Measurements from ENCODE around the gene MINK1.
A peak's percentile ranks its signal among the peaks of the same experiment; 100 is the strongest.
"Not testable (repeated sequence)": the region's sequence is repeated elsewhere in the genome, so short reads cannot be mapped to it uniquely, and the experiment has no call there.

The MINK1 gene

DNA sequence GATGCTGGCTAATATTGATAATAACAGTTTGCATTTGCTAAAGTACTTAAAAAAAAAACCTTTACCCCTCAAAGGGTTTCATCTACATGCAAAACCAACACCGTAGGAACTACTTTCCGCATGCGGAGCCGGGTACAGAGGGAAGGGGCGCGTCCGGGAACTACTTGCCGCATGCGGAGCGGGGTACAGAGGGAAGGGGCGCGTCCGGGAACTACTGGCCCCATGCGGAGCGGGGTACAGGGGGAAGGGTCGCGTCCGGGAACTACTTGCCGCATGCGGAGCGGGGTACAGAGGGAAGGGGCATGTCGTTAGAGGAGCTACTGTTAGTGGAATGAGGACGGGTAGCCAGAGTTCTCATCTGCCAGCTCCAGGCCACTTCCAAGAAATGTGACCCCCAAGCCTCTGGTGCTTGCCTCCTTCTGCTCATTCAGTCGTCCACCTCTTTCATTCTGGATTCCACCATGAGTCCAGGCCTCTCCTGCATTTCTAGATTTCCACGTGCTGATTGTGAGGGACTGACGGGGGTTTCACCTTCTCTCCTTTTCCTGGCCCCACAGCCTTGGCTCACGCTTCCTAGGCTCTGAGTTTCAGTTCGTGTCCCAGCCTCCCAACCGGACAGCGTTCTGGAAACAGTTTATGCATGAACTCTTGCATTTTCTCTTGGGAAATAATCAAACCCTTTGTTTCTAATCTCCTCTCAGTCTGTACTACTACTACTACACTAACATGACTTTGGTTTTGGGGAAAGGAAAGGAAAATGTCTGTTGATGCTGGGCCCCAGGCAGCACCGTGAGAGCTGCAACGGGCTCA lies 26.9 kb downstream of the MINK1 start:
- H3K36me3 ChIP-seq (ENCODE audit: low read depth), result peaks cover 47% of the 10 kb centered on the region
- H3K9me3 ChIP-seq (ENCODE audit: severe bottlenecking), result no peaks in the 10 kb centered on the region
- DNase-seq (ENCODE audit: low spot score) (no peak), ATAC-seq (ENCODE audit: low read depth) (no peak)
- H3K4me3 ChIP-seq (ENCODE audit: severe bottlenecking), result peak overlapping the region; percentile 27
- no peaks in the 10 kb centered on the region for H3K27me3 ChIP-seq (ENCODE audit: insufficient read depth, poor library complexity, severe bottlenecking)
- H3K27ac ChIP-seq (ENCODE audit: poor library complexity, severe bottlenecking), result peak overlapping the region; percentile 95
- peaks cover 42% of the 10 kb centered on the region for H3K4me1 ChIP-seq (ENCODE audit: insufficient read depth, poor library complexity, severe bottlenecking)
- TF ChIP-seq, protein P1, sequence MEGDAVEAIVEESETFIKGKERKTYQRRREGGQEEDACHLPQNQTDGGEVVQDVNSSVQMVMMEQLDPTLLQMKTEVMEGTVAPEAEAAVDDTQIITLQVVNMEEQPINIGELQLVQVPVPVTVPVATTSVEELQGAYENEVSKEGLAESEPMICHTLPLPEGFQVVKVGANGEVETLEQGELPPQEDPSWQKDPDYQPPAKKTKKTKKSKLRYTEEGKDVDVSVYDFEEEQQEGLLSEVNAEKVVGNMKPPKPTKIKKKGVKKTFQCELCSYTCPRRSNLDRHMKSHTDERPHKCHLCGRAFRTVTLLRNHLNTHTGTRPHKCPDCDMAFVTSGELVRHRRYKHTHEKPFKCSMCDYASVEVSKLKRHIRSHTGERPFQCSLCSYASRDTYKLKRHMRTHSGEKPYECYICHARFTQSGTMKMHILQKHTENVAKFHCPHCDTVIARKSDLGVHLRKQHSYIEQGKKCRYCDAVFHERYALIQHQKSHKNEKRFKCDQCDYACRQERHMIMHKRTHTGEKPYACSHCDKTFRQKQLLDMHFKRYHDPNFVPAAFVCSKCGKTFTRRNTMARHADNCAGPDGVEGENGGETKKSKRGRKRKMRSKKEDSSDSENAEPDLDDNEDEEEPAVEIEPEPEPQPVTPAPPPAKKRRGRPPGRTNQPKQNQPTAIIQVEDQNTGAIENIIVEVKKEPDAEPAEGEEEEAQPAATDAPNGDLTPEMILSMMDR (IDR thresholded peaks at IDR 0.05; ENCODE audit: poor library complexity, severe bottlenecking), result no peak

DNA sequence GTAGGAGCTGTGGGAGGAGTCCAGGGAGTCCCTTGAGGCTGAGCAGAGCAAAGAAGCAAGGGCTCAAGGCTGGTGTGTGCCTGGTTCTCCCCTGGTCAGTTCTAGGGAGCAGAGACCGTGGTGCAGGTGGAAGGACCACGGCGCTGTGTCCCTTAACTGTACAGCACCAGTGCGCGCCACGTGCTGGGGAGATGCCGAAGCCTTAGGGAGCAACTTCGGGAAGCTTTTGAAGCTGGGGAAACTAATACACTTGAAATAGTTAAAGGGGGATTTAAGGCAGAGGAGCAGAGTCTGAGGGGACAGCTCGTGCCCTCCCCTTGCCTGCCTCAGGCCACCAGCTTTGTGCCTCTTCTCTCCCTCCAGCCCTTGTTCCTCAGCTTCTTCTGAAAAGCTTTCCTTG lies 27.5 kb downstream of the MINK1 start:
- no peaks in the 10 kb centered on the region for H3K27me3 ChIP-seq (ENCODE audit: insufficient read depth, poor library complexity, severe bottlenecking)
- H3K36me3 ChIP-seq (ENCODE audit: low read depth), result peaks cover 53% of the 10 kb centered on the region
- H3K9me3 ChIP-seq (ENCODE audit: severe bottlenecking), result no peaks in the 10 kb centered on the region
- ATAC-seq (ENCODE audit: low read depth) (no peak), DNase-seq (ENCODE audit: low spot score) (no peak)
- peaks cover 41% of the 10 kb centered on the region for H3K4me1 ChIP-seq (ENCODE audit: insufficient read depth, poor library complexity, severe bottlenecking)
- H3K4me3 ChIP-seq (ENCODE audit: severe bottlenecking), result peak overlapping the region; percentile 27
- TF ChIP-seq, protein P1 (IDR thresholded peaks at IDR 0.05; ENCODE audit: poor library complexity, severe bottlenecking), result no peak
- H3K27ac ChIP-seq (ENCODE audit: poor library complexity, severe bottlenecking), result peak overlapping the region; percentile 95

DNA sequence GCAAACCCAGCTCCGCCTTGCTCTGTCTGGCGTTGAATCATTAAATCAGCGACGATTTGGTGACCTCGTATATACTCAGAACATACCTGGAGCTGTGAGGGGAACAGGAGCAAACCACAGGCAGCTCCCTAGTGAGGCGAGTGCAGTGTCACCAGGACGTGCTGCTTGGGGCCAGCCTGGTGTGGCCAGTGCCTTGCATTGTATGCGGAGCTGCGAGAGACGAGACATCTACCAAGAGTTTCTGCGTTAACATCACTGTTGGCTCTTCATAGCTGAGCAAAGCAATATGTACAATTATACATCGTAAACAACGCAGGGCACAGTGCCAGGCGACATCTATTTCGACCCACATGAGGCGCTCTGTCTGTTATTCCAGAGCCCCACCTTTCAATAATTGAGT lies 27.9 kb downstream of the MINK1 start:
- Histone ChIP-seq H3K27ac (ENCODE audit: poor library complexity, severe bottlenecking) (peak overlapping the region; percentile 95), H3K4me1 (ENCODE audit: insufficient read depth, poor library complexity, severe bottlenecking) (peaks cover 41% of the 10 kb centered on the region), H3K27me3 (ENCODE audit: insufficient read depth, poor library complexity, severe bottlenecking) (no peaks in the 10 kb centered on the region), H3K36me3 (ENCODE audit: low read depth) (peaks cover 57% of the 10 kb centered on the region), H3K9me3 (ENCODE audit: severe bottlenecking) (no peaks in the 10 kb centered on the region), H3K4me3 (ENCODE audit: severe bottlenecking) (no peak overlapping the region)
- no peak for DNase-seq (ENCODE audit: low spot score)
- TF ChIP-seq, protein P1 (IDR thresholded peaks at IDR 0.05; ENCODE audit: poor library complexity, severe bottlenecking), result no peak
- ATAC-seq (ENCODE audit: low read depth), result no peak

DNA sequence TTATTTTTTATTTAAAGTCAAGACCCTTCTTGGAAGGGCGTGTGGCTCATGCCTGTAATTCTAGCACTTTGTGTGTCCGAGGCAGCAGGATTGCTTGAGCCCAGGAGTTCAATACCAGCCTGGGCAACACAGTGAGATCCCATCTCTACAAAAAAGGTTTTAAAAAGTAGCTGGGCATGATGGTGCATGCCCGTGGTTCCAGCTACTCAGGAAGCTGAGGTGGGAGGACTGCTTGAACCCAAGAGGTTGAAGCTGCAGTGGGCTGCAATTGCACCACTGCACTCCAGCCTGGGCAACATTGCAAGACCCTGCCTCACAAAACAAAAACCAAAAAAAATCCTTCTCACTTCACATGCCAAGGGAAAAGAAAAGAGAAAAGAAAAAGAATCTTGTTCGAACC lies 29.6 kb downstream of the MINK1 start:
- DNase-seq (ENCODE audit: low spot score), result no peak
- H3K4me3 ChIP-seq (ENCODE audit: severe bottlenecking), result no peak overlapping the region
- TF ChIP-seq, protein P1 (IDR thresholded peaks at IDR 0.05; ENCODE audit: poor library complexity, severe bottlenecking), result no peak

DNA sequence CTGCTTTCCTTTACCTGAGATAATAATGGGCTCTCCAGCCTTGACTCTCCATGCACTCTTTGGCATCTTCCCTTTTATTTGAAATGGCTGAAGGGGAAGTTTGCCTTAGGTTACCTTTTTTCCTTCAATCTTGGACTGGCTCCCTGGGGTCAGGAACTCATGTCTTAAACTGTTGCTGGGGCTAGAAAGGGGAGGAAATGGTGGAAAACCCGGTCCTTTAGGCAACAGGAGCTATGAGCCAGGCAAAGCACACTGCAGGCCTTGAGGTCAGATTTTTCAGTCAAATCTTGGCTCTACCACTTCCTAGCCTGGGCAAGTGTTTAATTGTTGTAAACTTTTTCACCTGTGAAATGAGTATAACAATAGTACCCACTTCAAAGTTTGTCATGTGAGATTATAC lies 30.2 kb downstream of the MINK1 start:
- ATAC-seq (ENCODE audit: low read depth), result no peak
- Histone ChIP-seq H3K4me3 (ENCODE audit: severe bottlenecking) (no peak overlapping the region), H3K27me3 (ENCODE audit: insufficient read depth, poor library complexity, severe bottlenecking) (no peaks in the 10 kb centered on the region), H3K27ac (ENCODE audit: poor library complexity, severe bottlenecking) (peak overlapping the region; percentile 13), H3K4me1 (ENCODE audit: insufficient read depth, poor library complexity, severe bottlenecking) (peaks cover 32% of the 10 kb centered on the region), H3K9me3 (ENCODE audit: severe bottlenecking) (no peaks in the 10 kb centered on the region), H3K36me3 (ENCODE audit: low read depth) (peaks cover 65% of the 10 kb centered on the region)
- TF ChIP-seq, protein P1 (IDR thresholded peaks at IDR 0.05; ENCODE audit: poor library complexity, severe bottlenecking), result no peak
- no peak for DNase-seq (ENCODE audit: low spot score)

More for the DNA sequence above, 29.6 kb downstream of the MINK1 start:
- no peak for ATAC-seq (ENCODE audit: low read depth)
- Histone ChIP-seq H3K9me3 (ENCODE audit: severe bottlenecking) (no peaks in the 10 kb centered on the region), H3K27me3 (ENCODE audit: insufficient read depth, poor library complexity, severe bottlenecking) (no peaks in the 10 kb centered on the region), H3K4me1 (ENCODE audit: insufficient read depth, poor library complexity, severe bottlenecking) (peaks cover 38% of the 10 kb centered on the region), H3K27ac (ENCODE audit: poor library complexity, severe bottlenecking) (peak overlapping the region; percentile 13), H3K36me3 (ENCODE audit: low read depth) (peaks cover 62% of the 10 kb centered on the region)

DNA sequence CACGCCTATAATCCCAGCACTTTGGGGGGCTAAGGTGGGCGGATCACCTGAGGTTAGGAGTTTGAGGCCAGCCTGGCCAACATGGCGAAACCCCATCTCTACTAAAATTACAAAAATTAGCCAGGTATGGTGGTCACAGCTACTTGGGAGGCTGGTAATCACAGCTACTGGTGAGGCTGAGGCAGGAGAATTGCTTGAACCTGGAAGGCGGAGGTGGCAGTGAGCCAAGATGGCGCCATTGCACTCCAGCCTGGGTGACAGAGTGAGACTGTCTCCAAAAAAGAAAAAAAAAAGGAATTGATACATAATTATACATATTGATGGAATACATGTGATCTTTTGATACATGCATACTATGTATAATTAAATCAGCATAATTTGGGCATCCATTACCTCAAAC lies 34.4 kb downstream of the MINK1 start:
- peaks cover 74% of the 10 kb centered on the region for H3K36me3 ChIP-seq (ENCODE audit: low read depth)
- H3K27me3 ChIP-seq (ENCODE audit: insufficient read depth, poor library complexity, severe bottlenecking); DNase-seq (ENCODE audit: low spot score); H3K4me1 ChIP-seq (ENCODE audit: insufficient read depth, poor library complexity, severe bottlenecking); H3K4me3 ChIP-seq (ENCODE audit: severe bottlenecking); H3K9me3 ChIP-seq (ENCODE audit: severe bottlenecking); ATAC-seq (ENCODE audit: low read depth); H3K27ac ChIP-seq (ENCODE audit: poor library complexity, severe bottlenecking): not testable (repeated sequence)
